Measurements from ENCODE around the gene NEK7. TPM values are rescaled to one million over a fixed set of nuclear protein-coding genes. Genes with fewer than 3 reads are reported as not detected.
"Not testable (repeated sequence)": the region's sequence is repeated elsewhere in the genome, so short reads cannot be mapped to it uniquely, and the experiment has no call there.

NEK7 gene
- total RNA-seq, result 318 TPM
- long read RNA-seq, full-length matches to known transcripts, result 462 of 639 reads
- long read RNA-seq, partial matches to known transcripts, result 60 of 639 reads
- long read RNA-seq, other reads (novel, unspliced or antisense), result 117 of 639 reads

DNA sequence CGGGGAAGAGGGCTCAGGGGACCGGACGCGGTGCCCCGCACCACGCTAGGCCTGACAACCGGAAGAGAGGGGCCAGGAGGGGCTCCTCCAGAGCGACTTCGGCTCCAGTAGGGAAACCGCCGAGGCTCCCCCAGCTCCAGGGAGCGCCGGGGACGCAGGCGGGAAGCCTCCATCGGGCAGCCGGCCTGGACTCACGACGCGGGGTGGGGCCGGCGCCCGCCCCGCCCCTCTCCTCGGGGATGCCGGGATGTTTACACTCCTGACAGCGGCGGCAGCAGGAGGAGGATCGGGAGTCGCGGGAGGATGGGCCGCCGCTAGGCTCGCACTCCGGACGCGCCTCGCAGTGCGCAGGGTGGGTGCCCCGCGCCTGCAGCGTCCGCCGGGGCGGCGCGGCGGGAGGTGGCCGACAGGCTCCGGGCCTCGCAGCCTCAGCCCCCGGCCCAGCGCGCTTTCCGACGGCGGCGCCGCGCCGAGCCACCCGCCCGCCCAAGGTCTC is at the start of gene NEK7:
NEK7 (plus strand) TSS at position 254 of the 496 bp plus-strand sequence. CDS start 75,583 bp downstream, outside the sequence.
- intact Hi-C loops (cut with DNase I), result loop anchor here (2.0 to 10.0 kb wide), 5 partner anchors 38 to 382 kb away; partner anchors contain the start of gene DENND1B
- peak; percentile 94 for DNase-seq (ENCODE audit: low spot score)

DNA sequence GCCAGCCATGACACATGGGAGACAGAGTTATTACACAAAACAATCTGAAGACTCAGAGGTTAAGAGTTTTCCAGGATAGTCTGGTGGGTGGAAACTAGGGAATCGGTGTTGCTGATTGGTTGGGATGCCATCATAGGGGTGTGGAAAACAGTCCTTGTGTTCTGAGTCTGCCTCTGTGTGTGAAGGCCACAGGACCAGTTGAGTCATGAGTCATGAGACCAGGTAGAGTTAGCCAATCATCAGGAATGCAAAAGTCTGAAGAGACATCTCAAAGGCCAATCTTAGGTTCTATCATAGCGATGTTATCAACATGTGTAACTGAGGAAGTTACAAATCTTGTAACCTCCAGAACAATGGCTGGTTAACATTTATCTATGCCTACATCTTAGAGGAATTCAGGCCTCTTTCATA is 49.7 kb upstream of the NEK7 start:
- intact Hi-C loops (cut with DNase I), result no loop called here
- DNase-seq (ENCODE audit: low spot score), result no peak

DNA sequence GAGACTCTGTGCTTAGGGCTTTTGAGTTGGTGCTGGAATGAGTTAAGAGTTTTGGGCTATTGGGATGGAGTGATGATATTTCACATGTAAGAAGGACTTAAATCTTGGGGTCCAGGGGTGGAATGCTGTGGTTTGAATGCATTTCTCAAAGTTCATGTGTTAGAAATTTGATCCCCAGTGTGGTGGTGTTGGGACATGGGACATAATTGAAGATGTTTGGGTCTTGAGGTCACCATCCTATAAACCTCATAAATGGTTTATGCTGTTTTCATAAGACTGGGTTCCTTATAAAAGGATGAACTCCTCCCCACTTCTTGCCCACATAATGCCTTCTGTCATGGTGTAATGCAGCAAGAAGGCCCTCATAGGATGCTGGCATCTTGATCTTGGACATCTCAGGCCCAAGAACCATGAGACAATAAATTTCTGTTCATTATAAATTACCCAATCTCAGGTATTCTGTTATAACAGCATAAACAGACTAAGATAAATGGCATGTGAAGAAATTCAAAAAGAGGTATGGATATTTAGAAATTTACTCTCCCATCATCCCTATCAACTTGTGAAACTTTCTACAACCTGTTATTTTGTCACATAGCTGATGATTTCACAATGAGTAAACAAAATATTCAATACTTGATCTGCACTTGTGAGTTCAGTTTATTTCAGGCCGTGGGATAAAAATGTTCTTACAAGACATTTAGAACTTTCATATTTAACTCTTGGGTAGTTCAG is 48.0 kb upstream of the NEK7 start:
- intact Hi-C loops (cut with DNase I), result no loop called here

DNA sequence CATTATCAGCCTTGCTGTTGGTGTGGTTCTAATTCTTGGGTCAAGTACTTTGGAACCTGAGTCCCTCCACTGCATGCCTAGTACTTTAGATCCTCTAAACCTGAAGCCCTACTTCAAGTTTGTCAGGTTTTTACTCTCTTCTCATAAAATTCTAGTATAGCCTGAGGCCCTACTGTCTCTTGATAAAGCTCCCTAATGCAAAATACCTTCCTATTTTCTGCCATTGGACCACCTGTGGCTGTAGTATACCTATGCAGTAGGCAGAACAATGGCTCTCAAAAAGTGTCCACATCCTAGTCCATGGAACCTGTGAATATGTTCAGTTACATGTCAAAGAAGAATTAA is 47.5 kb upstream of the NEK7 start:
- no peak for DNase-seq (ENCODE audit: low spot score)

More for the DNA sequence above, 48.0 kb upstream of the NEK7 start:
- DNase-seq (ENCODE audit: low spot score), result no peak

DNA sequence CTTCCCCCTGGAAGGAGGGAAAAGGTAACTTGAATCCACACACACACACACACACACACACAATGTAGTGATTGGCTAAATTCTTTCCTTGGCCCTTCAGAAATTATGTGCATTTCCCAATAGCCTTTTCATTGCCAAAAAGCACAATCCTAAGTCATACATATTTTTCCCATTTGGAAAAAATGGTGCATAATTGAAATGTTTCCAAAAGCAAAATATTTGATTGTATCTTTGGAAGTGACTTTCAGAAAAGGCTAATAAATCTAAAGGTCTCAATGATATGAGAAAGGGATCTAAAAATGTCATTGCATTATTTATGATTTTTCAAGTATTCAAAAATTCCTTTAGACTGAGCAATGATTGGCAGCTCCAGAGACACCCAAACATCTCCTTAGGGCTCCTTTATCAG is 43.5 kb upstream of the NEK7 start:
- DNase-seq (ENCODE audit: low spot score), result no peak
- intact Hi-C loops (cut with DNase I), result no loop called here

More for the DNA sequence above, 47.5 kb upstream of the NEK7 start:
- intact Hi-C loops (cut with DNase I), result no loop called here

DNA sequence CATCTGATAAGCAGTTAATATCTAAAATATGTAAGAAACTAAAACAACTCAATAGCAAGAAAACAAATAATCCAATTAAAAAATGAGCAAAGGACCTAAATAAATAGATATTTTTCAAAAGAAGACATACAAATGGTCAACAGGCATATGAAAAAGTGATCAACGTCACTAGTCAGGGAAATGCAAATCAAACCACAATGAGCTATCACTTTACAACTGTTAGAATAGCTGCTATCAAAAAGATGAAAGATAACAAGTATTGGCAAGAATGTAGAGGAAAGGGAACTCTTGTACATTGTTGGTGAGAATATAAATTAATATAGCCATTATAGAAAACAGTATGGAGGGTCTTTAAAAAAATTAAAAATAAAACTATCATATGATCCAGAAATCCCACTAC is 40.7 kb upstream of the NEK7 start:
- intact Hi-C loops (cut with DNase I), result no loop called here
- DNase-seq (ENCODE audit: low spot score), result no peak

DNA sequence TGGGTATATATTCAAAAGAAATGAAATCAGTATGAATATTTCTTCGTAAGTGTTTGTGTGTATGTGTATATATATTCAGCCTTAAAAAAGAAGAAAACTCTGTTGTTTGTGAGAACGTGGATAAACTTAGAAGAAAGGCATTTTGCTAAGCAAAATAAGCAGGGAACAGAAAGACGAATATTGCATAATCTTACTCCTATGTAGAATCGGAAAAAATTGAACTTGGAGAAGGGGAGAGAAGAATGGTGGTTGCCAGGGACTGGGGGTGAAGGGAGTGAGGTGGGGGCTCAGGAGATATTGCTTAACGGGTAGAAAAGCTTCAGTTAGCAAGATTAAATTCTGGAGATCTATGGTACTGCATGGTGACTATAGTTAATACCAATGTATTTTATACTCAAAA is 40.3 kb upstream of the NEK7 start:
- DNase-seq (ENCODE audit: low spot score), result no peak

DNA sequence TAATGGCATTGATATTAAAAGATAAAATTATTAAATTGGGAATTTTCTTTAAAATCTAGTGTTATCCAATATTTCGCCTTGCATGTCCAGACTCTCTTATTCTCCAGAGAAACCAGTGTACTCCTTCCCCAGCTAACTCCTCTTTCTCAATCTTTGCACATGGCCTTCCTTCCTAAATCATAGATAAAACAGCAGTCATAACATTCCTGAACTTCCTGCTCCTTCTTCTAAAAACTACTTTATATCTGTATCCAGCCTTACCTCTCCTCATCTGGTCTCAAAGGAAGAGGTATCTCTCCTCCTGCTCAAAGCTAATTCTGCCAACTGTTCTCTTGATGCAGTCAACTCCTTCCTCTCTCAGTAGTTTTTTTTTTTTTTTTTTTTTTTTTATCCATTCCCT is 39.5 kb upstream of the NEK7 start:
- DNase-seq (ENCODE audit: low spot score), result no peak
- intact Hi-C loops (cut with DNase I), result no loop called here

More for the DNA sequence above, 40.3 kb upstream of the NEK7 start:
- intact Hi-C loops (cut with DNase I), result no loop called here

DNA sequence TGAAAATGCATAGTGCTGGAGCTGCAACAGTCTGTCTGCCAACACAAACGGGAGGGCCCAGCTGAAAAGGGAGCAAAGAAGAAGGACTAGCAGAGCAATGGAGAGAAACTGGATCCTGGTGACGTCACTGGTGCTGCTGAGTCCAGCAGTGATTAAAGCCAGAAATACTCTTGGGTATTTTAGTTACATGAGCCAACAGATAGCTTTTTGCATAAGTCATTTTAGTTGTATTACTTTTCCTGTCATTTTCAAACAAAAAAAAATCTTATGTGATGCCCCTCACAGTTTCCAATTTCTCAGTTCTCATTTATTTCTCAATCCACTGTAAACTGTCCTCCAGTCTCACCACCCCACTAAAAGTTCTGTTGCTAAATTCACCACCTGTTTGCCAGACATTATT is 38.7 kb upstream of the NEK7 start:
- peak; percentile 78 for DNase-seq (ENCODE audit: low spot score)
- intact Hi-C loops (cut with DNase I), result loop anchor here (2.0 kb wide), 1 partner anchor 39 kb away; the partner anchor contains the start of gene NEK7

DNA sequence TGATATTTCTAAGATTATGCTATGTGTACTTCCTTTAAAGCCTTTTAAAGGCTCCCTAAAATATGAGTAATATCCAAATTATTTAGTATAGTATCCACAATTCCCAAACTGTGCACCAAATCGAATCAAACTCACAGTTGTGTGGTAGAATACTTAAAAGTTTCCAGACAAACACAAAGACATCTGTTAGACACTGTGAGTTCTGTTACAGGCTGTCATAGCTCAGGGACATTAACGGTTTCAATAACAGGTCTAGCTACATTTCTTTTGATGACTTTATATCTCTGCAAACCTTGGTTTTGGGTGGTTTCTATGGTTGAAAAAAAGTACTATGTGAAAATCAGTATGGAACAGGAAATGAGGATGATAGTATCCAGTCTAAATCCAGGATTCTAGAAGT is 36.9 kb upstream of the NEK7 start:
- intact Hi-C loops (cut with DNase I), result loop anchor here (2.0 kb wide), 1 partner anchor 37 kb away; the partner anchor contains the start of gene NEK7
- DNase-seq (ENCODE audit: low spot score), result no peak

DNA sequence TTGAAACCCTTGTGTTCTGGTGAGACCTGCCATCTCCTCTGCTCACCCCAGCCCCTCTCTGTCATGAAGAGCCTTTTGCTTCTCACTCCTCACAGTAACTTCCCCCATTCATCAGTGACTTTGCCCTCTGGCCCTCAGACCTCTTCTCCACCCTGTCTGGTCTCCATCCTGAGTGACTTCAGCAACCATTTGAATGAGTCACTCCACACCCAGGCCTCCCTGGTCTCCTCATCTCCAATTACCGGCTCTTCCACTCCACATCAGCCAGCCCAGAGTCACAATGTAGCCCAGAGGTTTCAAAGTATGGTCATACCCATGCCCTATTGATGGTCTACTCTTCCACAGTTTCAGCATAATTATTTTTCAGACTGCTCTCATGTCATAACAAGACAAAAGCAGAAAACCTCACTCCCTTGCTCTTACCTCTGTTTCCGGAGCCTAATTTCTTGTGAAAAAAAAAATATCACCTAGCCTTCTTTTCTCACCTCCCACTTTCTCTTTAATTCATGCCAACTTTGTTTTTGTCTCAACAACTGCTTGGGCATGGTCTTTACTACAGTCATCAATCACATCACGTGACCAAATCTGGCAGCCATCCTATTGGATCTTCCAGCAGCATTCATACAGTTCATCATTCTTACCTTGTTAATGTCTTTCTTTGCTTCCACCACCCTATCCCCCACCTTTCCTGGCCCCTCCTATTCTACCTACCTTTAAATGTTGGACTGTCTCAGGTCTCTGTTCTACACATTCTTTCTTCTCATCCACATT is 35.6 kb upstream of the NEK7 start:
- no peak for DNase-seq (ENCODE audit: low spot score)
- intact Hi-C loops (cut with DNase I), result no loop called here

DNA sequence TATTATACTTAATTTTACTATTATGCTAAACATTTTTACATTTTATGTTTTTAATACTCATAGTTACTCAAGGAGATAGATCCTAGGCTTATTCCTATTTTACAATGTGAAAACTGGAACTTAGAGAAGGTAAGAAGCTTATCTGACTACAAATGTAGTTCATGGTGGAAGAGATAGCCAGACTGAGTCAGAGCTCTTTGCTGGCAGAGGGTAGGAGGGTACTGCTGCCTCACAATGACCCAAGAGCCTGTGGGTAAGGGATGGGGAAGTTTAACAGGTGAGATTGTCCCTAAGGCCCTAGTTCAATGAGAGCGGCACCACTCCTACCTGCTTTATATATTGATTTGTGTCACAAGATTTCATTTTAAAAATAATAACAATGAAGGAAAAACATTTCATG is 34.1 kb upstream of the NEK7 start:
- intact Hi-C loops (cut with DNase I), result no loop called here
- DNase-seq (ENCODE audit: low spot score), result no peak

DNA sequence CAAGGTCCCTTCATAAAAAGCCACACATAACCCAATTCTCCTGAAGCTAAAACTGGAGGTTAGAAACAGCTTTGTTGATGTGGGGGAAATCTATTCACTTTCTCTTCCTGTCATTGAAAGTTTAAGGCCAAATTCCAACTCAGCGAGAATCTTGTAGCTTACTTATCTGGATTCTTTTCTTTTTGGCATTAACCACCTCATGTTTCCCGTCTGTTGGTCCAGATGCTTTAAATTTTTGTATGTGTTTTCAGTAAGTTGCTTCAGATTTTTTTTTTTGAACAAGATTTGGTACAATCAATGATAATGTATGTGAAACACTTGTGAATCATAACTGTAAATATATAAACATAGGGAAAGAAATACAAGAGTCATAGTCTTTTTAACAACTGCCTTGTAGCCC is 33.7 kb upstream of the NEK7 start:
- intact Hi-C loops (cut with DNase I), result no loop called here
- no peak for DNase-seq (ENCODE audit: low spot score)

DNA sequence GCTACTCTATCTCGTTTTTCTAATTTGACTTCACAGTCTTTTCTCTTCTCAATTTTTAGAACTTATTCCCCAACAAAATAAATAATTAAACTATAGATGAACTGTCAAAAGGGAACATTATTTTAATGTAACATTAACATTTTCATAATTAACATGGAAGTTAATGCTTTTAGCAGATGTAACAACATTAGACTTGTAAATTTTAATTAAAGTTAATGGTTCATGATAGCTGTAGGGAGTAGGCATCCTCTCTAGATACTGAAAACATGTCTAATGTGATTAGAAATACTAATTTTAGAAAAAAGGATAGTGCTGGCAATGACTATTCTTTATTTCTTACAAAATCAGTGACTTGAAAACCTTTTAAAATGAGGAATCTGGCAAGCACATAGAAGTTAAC is 32.1 kb upstream of the NEK7 start:
- DNase-seq (ENCODE audit: low spot score), result no peak
- intact Hi-C loops (cut with DNase I), result loop anchor here (2.0 kb wide), 1 partner anchor 28 kb away; no protein-coding TSS in a partner anchor

DNA sequence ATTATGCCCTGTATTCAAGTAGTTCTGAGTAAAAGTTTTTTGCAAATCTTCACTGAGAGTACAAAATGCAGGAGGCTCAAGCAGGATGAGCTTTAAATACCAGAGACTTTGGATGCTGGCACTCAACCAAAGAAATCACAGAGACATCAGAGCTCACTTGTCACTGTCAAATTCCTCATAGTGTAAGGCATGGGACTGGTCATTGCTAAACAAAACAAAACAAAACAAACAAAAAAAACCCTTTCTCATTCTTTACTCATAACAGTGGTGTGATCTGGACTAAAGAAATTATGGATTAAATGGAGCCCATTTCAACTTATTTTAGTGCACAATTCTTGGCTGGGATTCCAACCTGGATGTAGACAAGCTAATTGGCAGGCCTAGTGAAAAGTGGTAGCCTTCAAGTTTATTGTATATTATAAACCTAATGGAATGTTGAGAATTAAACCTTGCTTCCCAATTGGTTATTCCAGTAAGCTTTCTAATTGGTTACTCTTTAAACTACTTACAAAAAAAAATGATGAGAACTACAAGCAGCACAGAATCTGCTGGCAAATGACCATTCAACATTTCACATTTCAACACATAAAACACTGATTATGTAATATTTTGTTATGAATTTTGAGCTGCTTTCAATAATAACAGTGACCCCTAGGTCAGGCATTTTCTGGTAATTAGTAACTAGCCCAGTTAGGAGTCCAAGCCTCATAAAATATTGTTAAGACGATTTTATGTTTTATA is 30.6 kb upstream of the NEK7 start:
- DNase-seq (ENCODE audit: low spot score), result no peak
- intact Hi-C loops (cut with DNase I), result loop anchor here (2.0 kb wide), 1 partner anchor 27 kb away; no protein-coding TSS in a partner anchor

DNA sequence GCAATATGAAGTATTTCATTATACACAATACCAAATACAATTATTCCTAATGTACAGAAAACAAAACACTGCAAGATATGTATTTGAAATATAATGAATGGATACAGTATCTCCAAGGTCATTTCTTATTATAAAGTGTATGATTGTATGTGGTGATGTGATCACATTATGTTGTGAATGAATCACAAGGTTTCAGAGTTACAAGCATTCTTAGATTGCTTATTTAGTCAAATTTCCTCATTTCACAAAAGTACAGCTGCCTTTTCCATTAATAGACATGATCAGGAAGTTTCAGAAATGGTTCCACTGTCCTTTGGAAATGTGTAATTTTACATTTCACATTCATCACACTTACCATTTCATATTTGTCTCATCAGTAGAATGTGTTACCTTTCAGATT is 28.3 kb upstream of the NEK7 start:
- intact Hi-C loops (cut with DNase I), result no loop called here
- DNase-seq (ENCODE audit: low spot score), result no peak

DNA sequence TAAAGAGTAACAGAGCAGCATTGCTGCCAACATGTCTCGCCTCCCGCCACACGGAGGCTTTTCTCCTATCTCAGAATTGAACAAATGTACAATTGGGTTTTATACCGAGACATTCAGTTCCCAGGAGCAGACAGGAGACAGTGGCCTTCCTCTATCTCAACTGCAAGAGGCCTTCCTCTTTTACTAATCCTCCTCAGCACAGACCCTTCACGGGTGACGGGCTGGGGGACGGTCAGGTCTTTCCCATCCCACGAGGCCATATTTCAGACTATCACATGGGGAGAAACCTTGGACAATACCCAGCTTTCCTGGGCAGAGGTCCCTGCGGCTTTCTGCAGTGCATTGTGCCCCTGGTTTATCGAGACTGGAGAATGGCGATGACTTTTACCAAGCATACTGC is 26.7 kb upstream of the NEK7 start:
- DNase-seq (ENCODE audit: low spot score); intact Hi-C loops (cut with DNase I): not testable (repeated sequence)

DNA sequence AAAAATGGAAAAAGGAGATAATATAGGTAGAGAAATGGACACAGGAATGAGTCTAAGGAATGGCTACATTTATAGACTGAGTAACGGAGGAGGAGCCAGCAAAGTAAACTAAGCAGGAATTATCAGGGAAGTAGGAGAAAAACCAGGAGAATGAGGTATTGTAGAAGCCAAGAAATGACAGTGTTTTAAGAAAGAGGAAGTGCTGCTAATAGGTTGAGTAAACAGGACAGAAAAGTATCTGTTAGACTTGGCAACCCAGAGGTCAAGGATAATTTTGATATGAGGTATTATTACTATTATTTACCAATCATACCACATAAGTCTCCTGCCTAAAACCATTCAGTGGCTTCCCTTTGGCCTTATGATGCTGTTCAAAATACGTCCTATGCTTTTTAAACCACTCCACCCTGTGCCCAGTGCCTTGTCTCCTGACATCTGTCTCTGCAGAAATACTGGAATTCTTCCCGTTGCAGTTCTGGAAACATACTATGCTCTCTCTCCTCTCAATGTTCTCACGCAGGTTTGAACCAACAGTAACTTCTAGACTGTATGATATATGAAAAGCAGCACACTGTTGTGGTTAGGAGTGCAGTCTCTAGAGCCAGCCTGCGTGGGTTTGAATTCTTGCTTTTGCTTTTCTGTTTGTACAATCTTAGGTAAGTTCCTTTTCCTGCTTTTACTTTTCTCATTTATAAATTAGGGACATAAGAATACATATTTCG is 24.6 kb upstream of the NEK7 start:
- intact Hi-C loops (cut with DNase I), result no loop called here
- no peak for DNase-seq (ENCODE audit: low spot score)

DNA sequence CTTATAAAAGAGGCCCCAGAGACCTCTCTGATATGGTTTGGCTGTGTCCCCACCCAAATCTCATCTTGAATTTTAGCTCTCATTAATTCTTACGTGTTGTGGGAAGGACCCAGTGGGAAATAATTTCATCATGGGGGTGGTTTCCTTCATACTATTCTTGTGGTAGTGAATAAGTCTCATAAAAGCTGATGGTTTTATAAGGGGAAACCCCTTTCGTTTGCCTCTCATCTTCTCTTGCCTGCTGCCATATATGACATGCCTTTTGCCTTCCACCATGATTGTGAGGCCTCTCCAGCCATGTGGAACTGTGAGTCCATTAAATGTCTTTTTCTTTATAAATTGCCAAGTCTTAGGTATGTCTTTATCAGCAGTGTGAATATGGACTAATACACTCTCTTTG is 22.5 kb upstream of the NEK7 start:
- intact Hi-C loops (cut with DNase I), result no loop called here
- DNase-seq (ENCODE audit: low spot score), result no peak
